HL-60 (cell line): ENCODE results near the gene TEAD4.

Experiments used
- GABPA ChIP-seq: IDR thresholded peaks from 2 replicates; pipeline ENCODE4 v1.6.1; 2012; ENCODE audit warnings: low read depth
- POLR2AphosphoS5 ChIP-seq: IDR thresholded peaks from 2 replicates; pipeline ENCODE4 v1.6.1; 2012; ENCODE audit warnings: low read depth
- REST ChIP-seq: IDR thresholded peaks from 2 replicates; pipeline ENCODE4 v1.6.1; 2012; ENCODE audit warnings: low read depth; ENCODE audit not compliant: insufficient replicate concordance
- SPI1 ChIP-seq: IDR thresholded peaks from 2 replicates; pipeline ENCODE4 v1.6.1; 2012; ENCODE audit warnings: low read depth, mild to moderate bottlenecking, borderline replicate concordance
- TF ChIP-seq, protein P1 (sequence below): IDR thresholded peaks from one replicate; pipeline ENCODE4 v1.5.1; 2011; ENCODE audit warnings: low read length, control low read depth, inconsistent platforms; ENCODE audit not compliant: insufficient read depth

- TF ChIP-seq, protein P1, sequence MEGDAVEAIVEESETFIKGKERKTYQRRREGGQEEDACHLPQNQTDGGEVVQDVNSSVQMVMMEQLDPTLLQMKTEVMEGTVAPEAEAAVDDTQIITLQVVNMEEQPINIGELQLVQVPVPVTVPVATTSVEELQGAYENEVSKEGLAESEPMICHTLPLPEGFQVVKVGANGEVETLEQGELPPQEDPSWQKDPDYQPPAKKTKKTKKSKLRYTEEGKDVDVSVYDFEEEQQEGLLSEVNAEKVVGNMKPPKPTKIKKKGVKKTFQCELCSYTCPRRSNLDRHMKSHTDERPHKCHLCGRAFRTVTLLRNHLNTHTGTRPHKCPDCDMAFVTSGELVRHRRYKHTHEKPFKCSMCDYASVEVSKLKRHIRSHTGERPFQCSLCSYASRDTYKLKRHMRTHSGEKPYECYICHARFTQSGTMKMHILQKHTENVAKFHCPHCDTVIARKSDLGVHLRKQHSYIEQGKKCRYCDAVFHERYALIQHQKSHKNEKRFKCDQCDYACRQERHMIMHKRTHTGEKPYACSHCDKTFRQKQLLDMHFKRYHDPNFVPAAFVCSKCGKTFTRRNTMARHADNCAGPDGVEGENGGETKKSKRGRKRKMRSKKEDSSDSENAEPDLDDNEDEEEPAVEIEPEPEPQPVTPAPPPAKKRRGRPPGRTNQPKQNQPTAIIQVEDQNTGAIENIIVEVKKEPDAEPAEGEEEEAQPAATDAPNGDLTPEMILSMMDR: no peak
- no peak for TF ChIP-seq REST
- no peak for TF ChIP-seq POLR2AphosphoS5
- TF ChIP-seq GABPA: no peak
- TF ChIP-seq SPI1: no peak
Measured at GRCh38 chr12:3032770-3033538, 73.8 kb downstream of the TEAD4 start.
